A673 (cell line): Measurements from ENCODE around the gene LEF1. TPM values are rescaled to one million over a fixed set of nuclear protein-coding genes. Genes with fewer than 3 reads are reported as not detected.

ENCODE experiments used
- BruUV-seq: library from RNA; stranded (reverse); fragments of 400-500 nt; replicated peaks from 2 replicates; lab custom pipeline; 2021; lab: Mats Ljungman, UMichigan
- CTCF ChIA-PET: fragments of 300-600 bp; sonication (Branson Sonifier 250); formaldehyde crosslinking; loops from one replicate; lab custom pipeline; 2022; ENCODE audit warnings: antibody characterized with exemption; lab: Charles Lee
- POLR2A ChIA-PET: fragments of 300-600 bp; sonication (Branson Sonifier 250); formaldehyde crosslinking; loops from one replicate; lab custom pipeline; 2022; ENCODE audit warnings: antibody characterized with exemption; ENCODE audit not compliant: low non-redundant PET; lab: Charles Lee
- DNase-seq: peaks from one replicate; pipeline ENCODE4 v3.0.0-alpha.2; 2015; ENCODE audit warnings: low spot score
- H3K27ac ChIP-seq: fragments of 200-600 bp; sonication (generic); 2 replicates; pipeline ENCODE4 v1.5.1; 2016; ENCODE audit warnings: mixed run types, low read depth, mild to moderate bottlenecking, mixed read lengths, antibody characterized with exemption, low read length; ENCODE audit not compliant: poor library complexity, severe bottlenecking
- H3K27me3 ChIP-seq: fragments of 200-600 bp; sonication (generic); replicated peaks from 2 replicates; pipeline ENCODE4 v1.6.1; 2017; ENCODE audit warnings: mixed run types, low read depth, mild to moderate bottlenecking, mixed read lengths, antibody characterized with exemption, low read length; ENCODE audit not compliant: insufficient read depth, poor library complexity
- H3K36me3 ChIP-seq: fragments of 200-600 bp; sonication (generic); 2 replicates; pipeline ENCODE4 v1.6.1; 2016; ENCODE audit warnings: mixed run types, mild to moderate bottlenecking, mixed read lengths, antibody characterized with exemption, low read length; ENCODE audit not compliant: insufficient read depth, poor library complexity, severe bottlenecking
- H3K4me1 ChIP-seq: fragments of 200-600 bp; sonication (generic); 2 replicates; pipeline ENCODE4 v1.6.1; 2017; ENCODE audit warnings: mixed run types, mild to moderate bottlenecking, mixed read lengths, antibody characterized with exemption, low read length; ENCODE audit not compliant: insufficient read depth, poor library complexity, severe bottlenecking
- H3K4me3 ChIP-seq: fragments of 200-600 bp; sonication (generic); 2 replicates; pipeline ENCODE4 v1.5.1; 2016; ENCODE audit warnings: low read depth, mixed run types, mild to moderate bottlenecking, mixed read lengths, low read length; ENCODE audit not compliant: poor library complexity, severe bottlenecking
- H3K9me3 ChIP-seq: fragments of 200-600 bp; sonication (generic); 2 replicates; pipeline ENCODE4 v1.6.1; 2016; ENCODE audit warnings: mixed run types, low read depth, mild to moderate bottlenecking, mixed read lengths, antibody characterized with exemption, low read length; ENCODE audit not compliant: poor library complexity, severe bottlenecking
- CTCF ChIP-seq: fragments of 300-800, 200-600 bp; sonication (generic); conservative IDR thresholded peaks from 2 replicates; pipeline ENCODE4 v1.5.1; 2017; ENCODE audit warnings: low read depth, mild to moderate bottlenecking, antibody characterized with exemption, low read length, moderate library complexity, mixed read lengths
- EZH2 ChIP-seq: fragments of 200-600 bp; sonication (generic); IDR thresholded peaks from 2 replicates; pipeline ENCODE4 v1.6.1; 2017; ENCODE audit warnings: borderline replicate concordance, low read depth, mild to moderate bottlenecking, mixed read lengths, antibody characterized with exemption, low read length; ENCODE audit not compliant: poor library complexity, severe bottlenecking
- intact Hi-C: fragments of 100-400 bp; cut with micrococcal nuclease; formaldehyde crosslinking; loops from one replicate; pipeline ENCODE4 v1.10.0; 2022; ENCODE audit not compliant: unreplicated experiment
- total RNA-seq: library from RNA; stranded (reverse); gene quantifications from 2 replicates; pipeline ENCODE4 v1.2.3, GENCODE V29; 2021

The LEF1 gene
- total RNA-seq, 1 experiment from 2014 or later, result 2.5 TPM

GRCh38 chr4:107997794-107998193 lies 170.9 kb downstream of the LEF1 start:
- Histone ChIP-seq H3K9me3 (no peaks in the 10 kb centered on the region), H3K27me3 (no peaks in the 10 kb centered on the region), H3K36me3 (peaks cover 10% of the 10 kb centered on the region), H3K4me3 (no peak overlapping the region), H3K27ac (no peak overlapping the region), H3K4me1 (peaks cover 8% of the 10 kb centered on the region)
- BruUV-seq, result no TSS peak
- intact Hi-C loops, result no loop called here
- ChIA-PET POLR2A (no interaction called here), CTCF (no interaction called here)
- TF ChIP-seq EZH2 (no peak), CTCF (no peak)
- DNase-seq, result no peak

Other genes starting within 250 kb of the LEF1 start
- 0.82 and 1.5 TPM in 2 replicates for gene CYP2U1, start 237.4 kb downstream of the LEF1 start, total RNA-seq
- 69.5 and 70.6 TPM in 2 replicates for gene HADH, start 179.0 kb downstream of the LEF1 start, total RNA-seq